Upper lobe of right lung (tissue), 1 donor: Measurements from ENCODE around the gene DDX19B. TPM values are rescaled to one million over a fixed set of nuclear protein-coding genes. Genes with fewer than 3 reads are reported as not detected.

Experiments used
- ATAC-seq: fragments of 200-7000 bp; cut with Tn5 transposase; one replicate; pipeline ENCODE4 v1.9.1; 2020; ENCODE audit warnings: mild to moderate bottlenecking, moderate library complexity
- DNase-seq: peaks from one replicate; pipeline ENCODE4 v3.0.0-alpha.2; 2020
- H3K27ac ChIP-seq: fragments of 200-600 bp; one replicate; pipeline ENCODE4 v1.8.0; 2022
- H3K27me3 ChIP-seq: fragments of 200-600 bp; one replicate; pipeline ENCODE4 v1.8.0; 2022; ENCODE audit warnings: mild to moderate bottlenecking
- H3K36me3 ChIP-seq: fragments of 200-600 bp; one replicate; pipeline ENCODE4 v1.8.0; 2022
- H3K4me1 ChIP-seq: fragments of 200-600 bp; one replicate; pipeline ENCODE4 v1.8.0; 2022
- H3K4me3 ChIP-seq: fragments of 200-600 bp; one replicate; pipeline ENCODE4 v1.8.0; 2022; ENCODE audit warnings: mild to moderate bottlenecking
- H3K9me3 ChIP-seq: fragments of 200-600 bp; one replicate; pipeline ENCODE4 v1.8.0; 2022
- CTCF ChIP-seq: fragments of 200-600 bp; IDR thresholded peaks from one replicate; pipeline ENCODE4 v1.8.0; 2022; ENCODE audit warnings: antibody characterized with exemption
- intact Hi-C: fragments of 100-400 bp; cut with DNase I; formaldehyde crosslinking; loops from one replicate; pipeline ENCODE4 v1.11.0; 2022
- total RNA-seq: library from RNA; stranded (reverse); fragmentation: NEBNext Ultra II Directional; extraction: Animal tissue kit (Norgen Biotek cat#: 25700); gene quantifications from one replicate; pipeline ENCODE4 v1.2.1, GENCODE V29; 2021
- donor health status: DM: no; HTN: yes; CAD: no; lungs with severe emphysema.

Gene DDX19B
- total RNA-seq, 1 donor from 2014 or later: 27.6 TPM

GRCh38 chr16:70294385-70295025 is 4.5 kb upstream of the DDX19B start:
- intact Hi-C loops: no loop called here
- H3K36me3 ChIP-seq: no peaks in the 10 kb centered on the region
- ATAC-seq (no peak), DNase-seq (peak; percentile 57)
- peaks cover 4% of the 10 kb centered on the region for H3K4me1 ChIP-seq
- TF ChIP-seq CTCF: no peak
- H3K27me3 ChIP-seq: no peaks in the 10 kb centered on the region
- H3K4me3 ChIP-seq: no peak overlapping the region
- no peak overlapping the region for H3K27ac ChIP-seq
- H3K9me3 ChIP-seq: no peaks in the 10 kb centered on the region

GRCh38 chr16:70295634-70296033 is 3.4 kb upstream of the DDX19B start:
- no peak for DNase-seq
- no peaks in the 10 kb centered on the region for H3K36me3 ChIP-seq
- intact Hi-C loops: no loop called here
- H3K4me1 ChIP-seq: peaks cover 4% of the 10 kb centered on the region
- H3K9me3 ChIP-seq: peaks cover under 1% of the 10 kb centered on the region
- H3K27me3 ChIP-seq: no peaks in the 10 kb centered on the region
- no peak for TF ChIP-seq CTCF
- H3K27ac ChIP-seq: no peak overlapping the region
- H3K4me3 ChIP-seq: no peak overlapping the region
- ATAC-seq: no peak

GRCh38 chr16:70301121-70301520 is 2.1 kb downstream of the DDX19B start:
- peaks cover 5% of the 10 kb centered on the region for H3K9me3 ChIP-seq
- H3K4me3 ChIP-seq: no peak overlapping the region
- no peak for DNase-seq
- intact Hi-C loops: no loop called here
- H3K4me1 ChIP-seq: peaks cover 4% of the 10 kb centered on the region
- H3K27me3 ChIP-seq: no peaks in the 10 kb centered on the region
- no peak for ATAC-seq
- H3K27ac ChIP-seq: no peak overlapping the region
- no peaks in the 10 kb centered on the region for H3K36me3 ChIP-seq
- TF ChIP-seq CTCF: no peak

- intact Hi-C loops: no loop called here
- Histone ChIP-seq H3K36me3 (no peaks in the 10 kb centered on the region), H3K4me1 (peaks cover 4% of the 10 kb centered on the region), H3K9me3 (peaks cover 5% of the 10 kb centered on the region), H3K4me3 (no peak overlapping the region), H3K27me3 (no peaks in the 10 kb centered on the region), H3K27ac (no peak overlapping the region)
- TF ChIP-seq CTCF: no peak
- no peak for ATAC-seq
- DNase-seq: no peak
These were observed 3.8 kb downstream of the DDX19B start for GRCh38 chr16:70302745-70303144.

GRCh38 chr16:70304892-70305448 is 6.0 kb downstream of the DDX19B start:
- H3K36me3 ChIP-seq: no peaks in the 10 kb centered on the region
- no peaks in the 10 kb centered on the region for H3K27me3 ChIP-seq
- TF ChIP-seq CTCF: no peak
- no peak overlapping the region for H3K4me3 ChIP-seq
- no peak overlapping the region for H3K27ac ChIP-seq
- intact Hi-C loops: no loop called here
- DNase-seq (no peak), ATAC-seq (no peak)
- H3K9me3 ChIP-seq: peaks cover 5% of the 10 kb centered on the region
- no peaks in the 10 kb centered on the region for H3K4me1 ChIP-seq
